ENCODE data around the gene GPT2.

GRCh38 chr16:46918400-46918799, 34.2 kb downstream of the GPT2 start:
- no peak for TF ChIP-seq CTCF (IDR thresholded peaks at IDR 0.05)
- no peak for TF ChIP-seq MLX (CRISPR knock-in tag; IDR thresholded peaks at IDR 0.05)
- no peak for TF ChIP-seq TP53 (CRISPR knock-in tag; IDR thresholded peaks at IDR 0.05)
- TF ChIP-seq MXD4 (CRISPR knock-in tag; IDR thresholded peaks at IDR 0.05; ENCODE audit: borderline replicate concordance): no peak

Data from WTC11 (cell line).